ENCODE results near the gene SPDYE1.
A peak's percentile ranks its signal among the peaks of the same experiment; 100 is the strongest.
"Not testable (repeated sequence)": the region's sequence is repeated elsewhere in the genome, so short reads cannot be mapped to it uniquely, and the experiment has no call there.

The SPDYE1 gene

GRCh38 chr7:43997532-43997931 is at the start of gene SPDYE1:
TSS of gene SPDYE1 (plus strand) at chr7:43997897. CDS start at chr7:43999950, 2,053 bp downstream.
- DNase-seq = not testable (repeated sequence)

DNA sequence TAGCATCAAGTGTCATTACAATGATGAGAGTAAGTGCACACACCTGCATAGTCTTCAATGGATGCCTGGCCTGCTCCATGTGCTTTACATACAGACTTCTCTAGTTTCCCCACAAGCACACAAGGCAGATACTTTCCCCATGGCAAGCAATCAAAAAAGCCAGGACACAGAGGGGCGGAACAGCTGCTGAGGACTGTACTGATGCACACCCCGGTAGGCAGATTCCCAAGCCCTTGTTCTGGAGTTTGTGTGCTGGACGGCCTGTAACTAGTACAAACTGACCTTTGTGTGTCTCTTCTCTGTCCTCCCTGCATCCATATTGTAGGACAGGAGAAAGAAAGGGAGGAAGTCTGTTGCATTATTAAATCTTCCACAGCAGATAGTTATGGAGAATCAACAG is 45.7 kb upstream of the SPDYE1 start:
- DNase-seq = no peak

GRCh38 chr7:43953071-43953470 is 44.6 kb upstream of the SPDYE1 start:
- DNase-seq = no peak

DNA sequence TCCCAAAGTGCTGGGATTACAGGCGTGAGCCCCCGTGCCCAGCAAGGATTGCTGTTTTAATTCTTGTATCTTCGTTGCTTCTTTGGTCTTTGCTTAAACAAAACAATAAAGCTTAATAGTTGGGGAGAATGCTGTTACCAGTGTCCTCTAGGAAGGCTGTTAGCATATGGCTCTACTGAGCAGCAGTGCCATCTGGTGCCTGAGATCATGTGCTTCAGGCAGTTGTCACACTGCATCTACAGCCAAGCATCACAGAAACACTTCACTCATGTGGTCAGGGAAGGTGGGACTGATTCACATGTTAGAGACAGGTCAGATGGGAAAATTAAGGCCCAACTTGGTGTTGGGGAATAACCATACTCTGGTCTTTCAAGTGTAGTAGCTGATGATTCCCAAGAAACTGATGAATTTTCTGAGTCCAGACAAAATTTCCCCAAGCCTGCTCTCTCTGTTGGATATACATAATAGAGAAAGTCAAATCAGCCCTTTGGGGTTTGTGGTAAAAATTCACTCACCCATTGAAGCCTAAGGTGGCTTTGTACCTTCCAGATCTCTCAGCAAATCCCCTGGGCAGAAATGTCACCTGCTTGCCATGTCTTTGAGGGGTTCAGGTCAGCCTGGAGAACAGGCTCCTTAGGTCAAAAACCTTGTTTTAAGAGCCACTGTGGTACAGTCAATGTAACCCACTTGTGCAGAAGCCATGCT is 43.0 kb upstream of the SPDYE1 start:
- peak in 1 of 2 experiments; percentile 40 for DNase-seq

DNA sequence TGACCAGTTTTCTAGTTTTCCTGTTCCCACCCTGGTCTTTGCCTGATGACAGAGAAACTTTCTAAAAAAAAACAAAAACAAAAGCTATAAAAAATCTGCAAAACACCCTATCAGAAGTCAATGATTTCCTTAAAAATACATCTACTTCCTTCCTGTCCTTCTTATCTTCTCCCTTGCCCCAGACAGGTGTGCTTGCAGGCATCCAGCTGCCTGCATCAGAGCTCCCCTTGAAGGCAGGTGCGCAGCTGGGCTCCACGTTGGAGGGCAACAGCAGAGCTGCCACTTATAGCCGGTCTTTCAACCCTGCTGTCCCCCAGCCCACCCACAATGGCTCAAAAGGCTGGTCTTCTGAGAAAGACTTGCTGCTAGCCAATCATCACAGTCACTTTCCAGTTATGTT is 41.7 kb upstream of the SPDYE1 start:
- no peak for DNase-seq

GRCh38 chr7:43960933-43961332 is 36.8 kb upstream of the SPDYE1 start:
- DNase-seq = no peak

DNA sequence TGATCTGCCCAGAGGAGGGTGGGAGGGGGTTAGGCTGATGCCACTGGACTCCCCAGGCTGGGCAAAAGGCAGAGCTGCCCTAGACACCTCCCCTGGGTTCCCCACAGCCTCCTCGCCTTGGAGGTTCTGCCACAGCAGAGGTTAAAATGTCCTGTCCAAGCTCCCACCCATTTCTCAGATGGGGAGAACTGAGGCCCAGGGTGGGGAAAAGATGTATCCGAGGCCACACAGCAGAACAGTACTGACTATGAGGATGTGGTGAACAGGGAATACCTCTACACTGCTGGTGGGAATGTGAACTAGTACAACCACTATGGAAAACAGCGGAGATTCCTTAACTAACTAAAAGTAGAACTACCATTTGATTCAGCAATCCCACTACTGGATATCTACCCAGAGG is 31.3 kb upstream of the SPDYE1 start:
- not testable (repeated sequence) for DNase-seq

- not testable (repeated sequence) for DNase-seq
Measured at GRCh38 chr7:43968172-43969040, 29.3 kb upstream of the SPDYE1 start.

GRCh38 chr7:43969586-43969985 is 28.1 kb upstream of the SPDYE1 start:
- not testable (repeated sequence) for DNase-seq

GRCh38 chr7:43970698-43971097 is 27.0 kb upstream of the SPDYE1 start:
- DNase-seq = not testable (repeated sequence)

DNA sequence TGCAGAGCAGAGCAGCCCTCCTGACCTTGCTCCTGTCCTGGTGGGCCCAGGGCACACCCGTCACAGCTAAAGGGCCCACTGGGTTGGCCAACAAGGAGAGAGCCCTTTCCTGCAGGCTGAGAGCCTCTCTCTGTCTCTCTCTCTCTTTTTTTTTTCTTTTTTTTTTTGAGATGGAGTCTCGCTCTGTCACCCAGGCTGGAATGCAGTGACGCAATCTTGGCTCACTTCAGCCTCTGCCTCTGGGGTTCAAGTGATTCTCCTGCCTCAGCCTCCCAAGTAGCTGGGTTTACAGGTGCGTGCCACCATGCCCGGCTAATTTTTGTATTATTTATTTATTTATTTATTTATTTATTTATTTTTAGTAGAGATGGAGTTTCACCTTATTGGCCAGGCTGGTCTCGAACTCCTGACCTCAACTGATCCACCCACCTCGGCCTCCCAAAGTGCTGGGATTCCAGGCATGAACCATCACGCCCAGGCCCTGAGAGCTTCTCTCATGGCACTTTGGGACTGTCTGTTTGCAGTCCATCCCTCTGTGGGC is 23.6 kb upstream of the SPDYE1 start:
- not testable (repeated sequence) for DNase-seq

DNA sequence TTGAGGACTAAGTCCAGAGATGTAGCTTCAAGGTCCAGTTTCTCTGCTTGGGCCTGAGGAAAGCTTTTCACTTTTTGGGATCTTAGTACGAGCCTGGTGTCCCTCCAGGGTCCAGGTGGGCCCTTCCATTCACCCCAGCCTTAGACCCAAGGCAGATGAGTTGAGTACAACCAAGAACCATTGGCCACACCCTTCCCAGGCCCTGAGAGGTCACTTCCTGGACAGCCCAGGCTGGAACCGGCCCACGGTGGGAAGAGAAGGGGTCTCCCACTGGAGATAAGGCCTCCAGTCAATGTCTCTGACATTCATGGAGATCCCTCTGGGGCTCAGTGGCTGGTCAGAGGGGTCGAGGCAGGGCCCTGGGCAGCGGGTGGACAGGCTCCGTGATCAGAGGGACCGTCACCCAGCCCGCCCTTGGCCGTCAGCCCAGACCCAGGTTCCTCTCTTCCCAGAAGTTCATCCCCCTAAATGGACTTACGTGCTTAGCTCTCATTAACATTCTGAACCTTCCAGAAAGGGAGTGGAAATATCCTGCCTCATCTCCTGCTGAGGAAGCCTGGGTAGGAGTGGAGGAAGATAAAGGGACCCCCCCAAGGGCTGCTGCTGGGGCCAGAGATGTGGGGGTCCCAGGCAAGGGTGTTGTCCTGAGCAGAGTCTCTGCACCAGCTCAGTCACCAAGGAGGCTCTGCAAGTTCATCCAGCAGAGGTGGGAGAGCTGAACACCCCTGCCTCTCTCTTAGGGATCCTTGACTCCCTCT is 22.8 kb upstream of the SPDYE1 start:
- DNase-seq = not testable (repeated sequence)

DNA sequence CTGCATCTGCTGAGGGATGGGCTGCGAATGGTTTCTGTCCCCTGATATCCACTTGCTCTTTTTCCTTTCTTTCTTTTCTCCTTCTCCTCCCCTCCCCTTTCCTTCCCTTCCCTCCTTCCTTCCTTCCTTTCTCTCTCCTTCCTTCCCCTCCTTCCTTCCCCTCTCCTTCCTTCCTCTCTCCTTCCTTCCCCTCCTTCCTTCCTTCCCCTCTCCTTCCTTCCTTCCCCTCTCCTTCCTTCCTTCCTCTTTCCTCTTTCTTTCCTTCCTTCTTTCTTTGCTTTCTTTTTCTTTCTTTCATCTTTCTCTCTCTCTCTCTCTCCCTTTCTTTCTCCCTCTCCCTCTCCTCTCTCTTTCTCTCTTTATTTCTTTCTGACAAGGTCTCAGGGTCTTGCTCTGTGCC is 20.2 kb upstream of the SPDYE1 start:
- no peak for DNase-seq

DNA sequence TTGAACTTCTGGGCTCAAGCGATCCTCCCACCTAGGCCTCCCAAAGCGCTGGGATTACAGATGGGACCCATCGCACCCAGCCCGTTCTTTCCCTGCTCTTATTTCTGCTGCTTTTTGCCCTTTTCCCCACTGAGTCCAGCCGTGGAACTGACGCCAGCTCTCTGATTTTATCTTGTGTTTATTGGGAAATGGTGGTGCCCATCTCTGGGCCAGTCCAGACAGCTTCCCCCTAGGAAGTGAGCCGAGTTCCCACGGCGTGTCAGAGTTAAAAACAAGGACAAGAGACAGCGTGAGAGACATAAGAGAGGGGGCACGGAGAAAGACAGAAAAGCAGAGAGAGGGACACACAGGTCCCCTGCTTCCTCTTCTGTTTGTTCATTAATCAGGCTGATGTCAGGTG is 19.6 kb upstream of the SPDYE1 start:
- DNase-seq = not testable (repeated sequence)

- not testable (repeated sequence) for DNase-seq
Measured at GRCh38 chr7:43982848-43983247, 14.8 kb upstream of the SPDYE1 start.

DNA sequence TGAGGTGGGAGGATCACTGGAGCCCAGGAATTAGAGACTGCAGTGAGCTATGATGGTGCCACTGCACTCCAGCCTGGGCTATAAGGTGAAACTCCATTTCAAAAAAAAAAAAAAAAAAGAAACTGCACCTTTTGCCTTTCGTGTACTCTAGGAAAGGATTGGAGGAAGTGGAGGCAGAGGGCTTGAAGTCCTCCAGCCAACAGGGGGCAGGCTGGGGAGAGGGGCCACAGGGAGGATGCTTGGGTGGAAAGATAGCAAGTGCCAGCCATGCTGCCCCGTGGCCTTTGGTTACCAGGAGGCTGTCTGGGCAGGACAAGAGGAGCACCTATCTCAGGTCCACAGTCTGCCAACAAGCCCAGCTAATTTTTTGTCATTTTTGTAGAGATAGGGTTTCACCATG is 14.0 kb upstream of the SPDYE1 start:
- not testable (repeated sequence) for DNase-seq

- peak; percentile 18 to 24 for DNase-seq
Measured at GRCh38 chr7:43985904-43986864, 11.5 kb upstream of the SPDYE1 start.

GRCh38 chr7:43987476-43987875 is 10.2 kb upstream of the SPDYE1 start:
- not testable (repeated sequence) for DNase-seq

- not testable (repeated sequence) for DNase-seq
Measured at GRCh38 chr7:43990011-43990585, 7.6 kb upstream of the SPDYE1 start.

- not testable (repeated sequence) for DNase-seq
Measured at GRCh38 chr7:43990829-43991228, 6.9 kb upstream of the SPDYE1 start.

DNA sequence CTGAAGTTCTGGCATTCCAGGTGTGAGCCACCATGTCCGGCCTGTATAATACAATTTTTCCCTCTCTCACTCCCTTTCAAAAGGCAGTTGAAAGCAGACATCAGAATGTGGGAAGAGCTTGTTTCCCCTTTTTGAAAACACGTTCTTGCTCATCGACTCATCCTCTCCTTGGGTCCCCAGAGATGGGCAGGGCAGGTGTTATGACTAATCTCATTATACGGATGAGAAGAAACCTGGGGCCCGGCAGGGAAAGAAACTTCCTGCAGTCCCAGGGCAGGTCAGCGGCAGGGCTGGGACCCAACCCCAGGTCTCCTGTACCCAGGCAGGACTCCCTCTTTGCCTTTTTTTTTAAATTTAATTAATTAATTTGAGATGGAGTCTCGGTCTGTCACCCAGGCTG is 4.8 kb upstream of the SPDYE1 start:
- not testable (repeated sequence) for DNase-seq

Measured in NCI-H2081 (cell line).